Stimulated activated CD8-positive, alpha-beta memory T cell treated with anti-CD3 and anti-CD28 coated beads, Interleukin-2, amount 100 ng/mL, for 1 hour (primary cell): ENCODE measurements around the gene SLCO4A1.
"Not testable (repeated sequence)": the region's sequence is repeated elsewhere in the genome, so short reads cannot be mapped to it uniquely, and the experiment has no call there.

Experiments used
- DNase-seq, 2 donors: peaks; one replicate each; pipeline ENCODE4 v3.0.0-alpha.2; 2020; ENCODE audit warnings: low read depth in 2 of 2

The SLCO4A1 gene

DNA sequence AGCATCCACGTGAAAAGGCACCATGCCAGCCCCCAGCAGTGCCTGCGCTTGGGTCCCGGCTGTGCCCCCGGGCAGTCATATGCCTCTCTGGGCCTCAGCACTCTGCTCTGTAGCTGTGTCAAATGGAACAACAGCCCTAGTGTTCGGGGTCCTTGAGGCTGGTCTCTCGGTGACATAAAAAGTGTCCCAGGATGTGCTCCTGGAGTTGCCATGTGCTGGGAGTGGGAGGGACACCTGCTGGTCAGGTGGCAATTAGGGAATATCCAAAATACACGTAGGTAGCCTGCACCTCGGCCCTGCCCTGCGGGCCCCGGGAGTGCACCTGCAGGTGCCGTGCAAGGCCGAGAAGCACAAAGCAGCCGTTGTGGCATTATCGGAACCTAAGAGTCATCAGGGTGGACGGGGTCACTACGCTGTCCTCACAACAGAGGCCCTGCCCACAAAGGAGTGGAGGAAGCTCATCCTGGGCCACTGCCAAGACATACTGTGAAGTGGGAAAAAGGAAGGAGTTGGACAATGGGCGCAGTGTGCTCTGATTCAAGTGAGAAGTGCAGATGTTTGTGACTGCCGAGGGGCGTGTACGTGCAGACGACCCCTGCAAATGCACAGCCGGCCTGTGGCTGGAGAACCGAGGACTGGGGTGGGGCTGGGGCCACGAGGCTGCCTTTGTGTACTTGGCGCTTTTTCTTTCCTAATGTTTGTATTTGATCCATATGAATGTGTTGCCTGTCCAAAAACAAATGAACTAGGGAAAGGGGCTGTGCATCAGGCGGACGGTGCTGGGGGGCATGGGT, 24.6 kb downstream of the SLCO4A1 start:
- DNase-seq = no peak

DNA sequence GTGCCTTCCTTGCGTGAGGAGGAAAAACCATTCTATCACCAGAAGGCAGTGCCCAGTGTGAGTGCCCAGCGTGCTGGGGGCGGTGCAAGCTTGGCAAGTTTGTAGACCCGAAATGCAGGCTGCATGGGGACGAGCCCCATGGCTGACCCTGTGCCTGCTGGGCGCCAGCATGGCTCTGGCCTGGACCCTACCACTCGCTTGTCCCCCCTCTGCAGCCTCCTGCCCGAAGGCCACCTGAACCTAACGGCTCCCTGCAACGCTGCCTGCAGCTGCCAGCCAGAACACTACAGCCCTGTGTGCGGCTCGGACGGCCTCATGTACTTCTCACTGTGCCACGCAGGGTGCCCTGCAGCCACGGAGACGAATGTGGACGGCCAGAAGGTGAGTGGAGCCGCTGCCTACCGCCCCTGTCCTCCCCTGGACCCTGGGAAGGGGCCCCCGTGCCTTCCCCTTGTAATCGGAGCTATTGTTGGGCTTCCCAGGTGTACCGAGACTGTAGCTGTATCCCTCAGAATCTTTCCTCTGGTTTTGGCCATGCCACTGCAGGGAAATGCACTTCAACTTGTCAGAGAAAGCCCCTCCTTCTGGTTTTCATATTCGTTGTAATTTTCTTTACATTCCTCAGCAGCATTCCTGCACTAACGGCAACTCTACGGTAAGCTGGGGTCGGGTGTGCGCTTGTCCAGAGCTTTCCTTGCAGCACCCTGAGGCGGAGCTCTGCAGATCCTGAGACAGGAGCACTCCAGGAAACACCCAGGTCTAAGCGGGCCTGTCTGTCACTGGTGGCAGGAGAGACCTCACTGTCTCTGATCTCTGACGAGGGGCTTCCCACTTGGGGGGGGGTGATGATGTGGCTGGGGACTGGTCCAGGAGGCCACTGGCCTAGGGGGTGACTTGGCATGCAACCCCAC, 25.5 kb downstream of the SLCO4A1 start:
- no peak for DNase-seq

DNA sequence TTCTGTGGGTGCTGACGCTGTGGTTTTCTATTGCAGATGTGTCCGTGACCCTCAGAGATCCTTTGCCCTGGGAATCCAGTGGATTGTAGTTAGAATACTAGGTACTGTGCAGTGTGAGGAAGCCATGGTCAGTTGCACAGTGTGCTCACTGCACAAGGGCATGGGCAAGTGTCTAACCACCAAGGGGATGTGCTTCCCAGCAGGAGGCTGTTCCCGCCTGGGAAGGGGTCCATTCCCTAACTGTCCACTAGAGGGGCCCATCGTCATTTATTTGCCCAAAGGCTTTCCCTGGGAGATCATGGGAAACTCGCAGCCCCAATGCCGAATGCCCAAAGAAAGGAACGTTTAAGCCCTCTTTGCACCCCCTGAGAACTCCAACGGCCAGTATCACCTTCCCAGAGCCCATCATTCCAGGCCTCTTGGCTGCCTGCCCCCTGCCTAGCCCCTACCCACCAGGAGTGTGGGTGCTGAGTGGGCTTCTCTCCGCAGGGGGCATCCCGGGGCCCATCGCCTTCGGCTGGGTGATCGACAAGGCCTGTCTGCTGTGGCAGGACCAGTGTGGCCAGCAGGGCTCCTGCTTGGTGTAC, 26.2 kb downstream of the SLCO4A1 start:
- peak in 1 of 2 donors; percentile 30 for DNase-seq

DNA sequence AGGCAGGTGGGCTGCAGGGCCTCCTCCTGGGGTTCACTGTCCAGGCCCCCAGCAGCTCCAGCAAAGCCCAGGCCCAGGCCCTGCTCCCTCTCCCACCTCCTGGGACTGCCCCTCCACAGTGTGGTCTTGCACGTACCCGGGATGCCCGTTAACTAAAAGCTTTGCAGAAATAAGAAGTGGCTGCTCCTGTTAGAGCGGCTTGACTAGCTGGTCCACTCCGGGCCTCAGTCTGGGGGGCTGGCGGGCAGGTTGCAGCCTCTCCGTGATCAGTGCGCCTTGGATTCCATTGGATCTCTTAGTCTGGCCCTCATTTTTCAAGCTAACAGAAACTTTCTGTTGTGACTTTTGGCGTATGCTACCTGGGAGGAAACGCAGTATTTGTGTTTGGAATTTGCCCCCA, 26.9 kb downstream of the SLCO4A1 start:
- DNase-seq = no peak

DNA sequence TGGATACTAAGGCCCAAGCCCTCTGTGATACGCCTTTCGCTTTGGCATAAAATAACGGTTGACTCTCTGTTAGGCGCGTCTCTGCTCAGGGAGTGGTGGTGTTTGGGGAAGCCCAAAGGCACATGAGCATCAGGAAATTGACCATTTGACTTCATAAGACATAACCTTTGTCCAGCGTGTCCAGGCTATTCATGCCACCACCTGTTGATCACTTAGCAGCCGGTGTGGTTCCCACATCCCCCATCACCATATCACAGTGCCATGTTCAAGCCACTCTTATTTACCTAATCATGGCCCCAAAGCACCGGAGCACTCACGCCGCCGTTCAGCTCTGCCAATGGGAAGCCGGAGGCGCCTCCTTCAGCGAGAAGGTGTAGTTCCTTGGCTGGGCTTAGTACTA, 27.9 kb downstream of the SLCO4A1 start:
- no peak for DNase-seq

DNA sequence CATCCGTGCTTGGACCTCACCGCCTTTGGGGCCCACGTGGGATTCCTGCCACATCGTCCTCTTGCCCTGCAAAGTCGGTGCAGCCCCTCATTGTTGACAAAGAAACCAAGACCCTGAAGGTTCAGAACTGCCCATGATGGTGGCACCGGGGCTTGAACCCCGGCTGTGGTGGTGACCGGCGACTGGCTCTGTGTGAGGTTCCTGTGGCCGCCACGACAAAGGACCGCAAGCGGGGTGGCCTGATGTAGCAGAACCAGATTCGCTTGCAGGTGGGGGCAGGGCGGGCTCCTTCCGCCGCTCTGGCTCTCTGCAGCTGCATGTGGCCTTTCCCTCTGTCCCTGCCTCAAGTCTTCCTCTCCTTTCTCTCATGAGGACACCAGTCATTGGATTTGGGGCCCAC, 28.7 kb downstream of the SLCO4A1 start:
- no peak for DNase-seq

DNA sequence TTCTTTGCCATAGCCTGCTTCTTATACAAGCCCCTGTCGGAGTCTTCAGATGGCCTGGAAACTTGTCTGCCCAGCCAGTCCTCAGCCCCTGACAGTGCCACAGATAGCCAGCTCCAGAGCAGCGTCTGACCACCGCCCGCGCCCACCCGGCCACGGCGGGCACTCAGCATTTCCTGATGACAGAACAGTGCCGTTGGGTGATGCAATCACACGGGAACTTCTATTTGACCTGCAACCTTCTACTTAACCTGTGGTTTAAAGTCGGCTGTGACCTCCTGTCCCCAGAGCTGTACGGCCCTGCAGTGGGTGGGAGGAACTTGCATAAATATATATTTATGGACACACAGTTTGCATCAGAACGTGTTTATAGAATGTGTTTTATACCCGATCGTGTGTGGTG, 29.5 kb downstream of the SLCO4A1 start:
- DNase-seq = no peak

DNA sequence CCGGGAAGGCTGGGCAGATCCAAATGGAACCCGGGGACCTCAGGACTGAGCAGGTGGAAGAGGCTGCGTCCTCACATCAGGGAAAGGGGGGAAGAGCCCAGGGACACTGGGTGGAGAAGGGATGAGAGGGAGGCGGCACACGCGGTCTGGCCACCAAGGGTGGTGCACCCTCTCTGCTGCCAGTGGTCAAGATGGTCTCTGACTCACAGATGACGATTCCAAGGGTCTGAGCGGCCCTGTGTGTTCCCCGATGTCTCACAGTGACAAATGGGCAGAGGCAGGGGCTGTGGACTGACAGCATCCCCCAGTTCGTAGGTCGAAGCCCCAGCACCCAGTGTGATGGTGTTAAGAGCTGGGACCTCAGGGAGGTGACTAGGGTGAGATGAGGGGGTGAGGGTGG, 32.1 kb downstream of the SLCO4A1 start:
- DNase-seq = no peak

DNA sequence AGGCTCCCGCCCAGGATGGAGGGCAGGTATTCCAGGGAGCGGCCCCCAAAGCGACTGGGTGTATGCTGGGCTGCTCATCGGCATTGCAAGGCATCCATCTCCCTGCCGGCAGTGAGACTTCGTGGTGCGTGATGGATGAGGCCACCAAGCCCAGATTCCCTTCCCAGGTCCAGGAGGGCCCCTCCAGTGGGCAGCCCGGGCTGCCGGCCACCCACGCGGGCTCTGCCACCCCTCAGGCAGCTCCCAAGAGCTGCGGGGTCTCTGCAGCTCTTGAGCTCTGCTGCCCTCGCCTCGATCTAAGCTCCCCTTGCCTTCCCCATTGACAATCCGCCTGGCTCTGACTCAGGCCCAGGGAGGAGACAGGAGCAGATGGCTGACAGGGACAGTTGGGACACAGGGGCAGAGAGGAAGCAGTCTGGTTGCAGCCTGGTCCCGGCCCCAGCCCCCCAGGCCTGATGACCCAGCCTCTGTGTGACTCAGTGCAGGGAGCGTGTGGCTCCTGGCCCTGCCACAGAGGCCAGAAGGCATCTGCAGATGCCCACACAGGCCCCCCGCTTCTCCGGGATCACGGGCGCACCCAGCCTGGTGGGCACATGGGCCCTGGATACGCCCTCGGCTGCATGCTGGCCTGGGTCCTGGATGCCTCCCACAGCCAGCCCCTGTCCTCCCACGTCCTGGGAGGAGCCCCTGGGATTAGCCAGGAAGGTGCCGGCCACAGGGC, 33.0 kb downstream of the SLCO4A1 start:
- DNase-seq = no peak

DNA sequence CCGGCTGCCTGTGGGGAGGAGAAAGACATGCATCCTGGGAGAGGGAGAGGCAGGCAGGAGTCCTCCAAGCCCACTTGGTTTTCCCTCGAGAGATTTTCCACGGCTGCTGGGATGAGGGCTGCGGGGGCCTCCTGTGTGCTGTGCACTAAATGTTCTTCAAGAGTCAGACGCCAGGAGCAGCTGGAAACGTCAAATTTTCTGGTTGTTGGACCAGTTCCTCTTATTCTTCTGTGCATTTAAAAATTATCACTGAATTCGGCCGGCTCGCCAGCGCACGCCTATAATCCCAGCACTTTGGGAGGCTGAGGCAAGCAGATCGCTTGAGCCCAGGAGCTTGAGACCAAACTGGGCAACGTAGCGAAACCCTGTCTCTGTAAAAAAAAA, 33.6 kb downstream of the SLCO4A1 start:
- DNase-seq = no peak

DNA sequence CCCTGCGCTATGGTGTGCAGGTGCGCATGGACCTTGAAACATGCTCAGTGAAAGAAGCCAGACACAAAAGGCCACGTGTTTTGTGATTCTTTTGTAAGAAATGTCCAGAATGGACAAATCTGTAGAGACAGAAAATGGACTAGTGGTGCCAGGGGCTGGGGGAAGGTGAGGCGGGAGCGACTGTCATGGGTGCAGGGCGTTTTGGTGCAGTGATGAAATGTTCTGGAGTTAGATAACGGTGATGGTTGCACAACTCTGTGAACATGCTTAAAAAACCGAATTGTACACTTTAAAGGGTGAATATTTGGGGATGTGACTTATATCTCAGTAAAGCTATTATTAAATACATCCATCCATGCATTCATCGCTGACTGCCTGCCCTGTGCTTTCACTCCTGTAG, 34.7 kb downstream of the SLCO4A1 start:
- DNase-seq = no peak

DNA sequence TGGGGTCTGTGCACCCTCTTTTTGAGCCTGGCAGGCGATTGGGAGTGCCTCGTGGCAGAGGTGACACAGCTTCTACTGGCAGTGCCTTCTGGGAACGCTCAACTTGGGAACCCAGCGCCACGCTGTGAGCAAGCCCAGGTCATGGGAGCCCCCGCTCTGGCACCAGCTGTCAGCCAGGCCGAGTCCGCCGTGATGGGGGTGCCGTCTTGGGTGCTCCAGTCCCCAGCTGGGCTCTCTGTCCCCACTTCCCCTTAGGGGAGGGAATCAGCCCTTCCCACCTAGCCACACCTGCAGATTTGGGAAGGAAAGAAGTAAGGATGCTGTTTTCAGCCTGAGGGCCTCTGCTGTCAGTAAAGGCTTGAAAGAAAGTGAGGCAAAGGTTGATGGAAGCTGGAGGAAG, 35.4 kb downstream of the SLCO4A1 start:
- no peak for DNase-seq

DNA sequence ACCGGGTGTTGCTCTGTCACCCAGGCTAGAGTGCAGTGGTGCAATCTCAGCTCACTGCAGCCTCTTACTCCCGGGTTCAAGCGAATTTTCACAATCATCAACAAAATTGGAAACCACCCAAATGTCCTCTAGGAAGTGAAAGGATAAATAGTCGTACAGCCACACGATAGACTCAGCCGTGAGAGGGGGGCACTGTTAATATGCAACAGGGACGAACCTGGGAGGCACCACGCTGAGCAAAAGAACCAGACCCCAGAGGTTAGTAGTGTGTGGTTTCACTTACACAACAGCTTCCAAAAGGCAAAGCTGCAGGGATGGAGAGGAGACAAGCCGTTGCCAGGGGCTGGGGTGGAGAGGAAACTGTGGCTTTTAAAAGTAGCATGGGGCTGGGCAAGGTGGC, 36.2 kb downstream of the SLCO4A1 start:
- DNase-seq = no peak

DNA sequence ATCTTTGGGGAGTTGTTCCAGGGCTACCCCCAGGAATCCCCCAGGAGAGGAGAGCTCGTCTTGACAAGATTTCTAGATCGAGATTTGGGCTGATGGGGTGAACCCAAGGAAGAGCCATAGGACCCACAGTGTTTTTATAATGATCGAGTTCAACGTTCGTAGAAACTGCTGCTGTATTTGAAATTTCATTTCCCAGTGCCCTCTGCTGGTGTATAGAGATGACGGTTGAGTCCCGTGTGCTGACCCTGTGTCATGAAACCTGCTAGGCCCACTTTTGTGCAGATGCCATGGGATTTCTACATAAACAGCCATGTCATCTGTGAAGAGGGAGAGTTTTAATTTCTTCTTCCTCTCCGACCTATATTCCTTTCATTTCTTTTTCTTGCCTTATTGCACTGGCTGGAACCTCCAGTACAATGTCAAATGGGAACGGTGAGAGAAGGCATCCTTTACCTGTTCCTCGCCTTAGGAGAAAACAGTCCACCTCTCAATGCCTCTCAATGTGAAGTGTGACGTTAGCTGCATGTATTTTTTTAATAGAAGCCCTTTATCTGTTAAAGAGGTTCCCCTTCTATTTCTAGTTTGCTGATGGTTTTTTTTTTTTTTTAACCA, 37.8 kb downstream of the SLCO4A1 start:
- no peak for DNase-seq

DNA sequence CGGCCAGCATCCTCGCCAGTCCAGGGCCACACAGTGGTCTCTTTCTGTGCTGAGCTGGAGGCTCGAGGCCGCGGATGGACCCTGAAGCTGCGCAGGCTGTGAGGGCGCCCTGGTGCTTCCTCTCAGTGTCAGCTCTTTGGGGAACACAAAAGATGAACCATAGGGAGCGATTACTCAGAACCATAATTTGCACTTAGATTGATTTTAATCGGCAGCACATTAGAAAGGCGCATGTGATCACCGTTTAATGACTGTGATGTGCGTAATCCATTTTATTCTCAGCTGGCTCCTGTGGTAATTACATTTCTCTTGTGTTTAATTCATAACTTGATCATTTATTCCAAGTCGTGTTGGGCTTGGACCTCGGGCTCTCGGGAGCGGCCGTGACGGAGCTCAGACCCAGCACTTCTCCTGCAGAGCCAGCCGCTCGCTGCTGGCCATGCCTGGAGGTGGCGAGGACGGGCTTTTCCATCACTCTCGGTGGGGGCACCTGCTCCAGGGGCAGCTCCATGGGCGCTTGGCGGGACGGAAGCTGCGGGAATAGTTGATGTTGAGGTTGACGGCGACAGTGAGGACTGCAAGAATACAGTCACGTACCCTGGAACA, 40.7 kb downstream of the SLCO4A1 start:
- DNase-seq = no peak

DNA sequence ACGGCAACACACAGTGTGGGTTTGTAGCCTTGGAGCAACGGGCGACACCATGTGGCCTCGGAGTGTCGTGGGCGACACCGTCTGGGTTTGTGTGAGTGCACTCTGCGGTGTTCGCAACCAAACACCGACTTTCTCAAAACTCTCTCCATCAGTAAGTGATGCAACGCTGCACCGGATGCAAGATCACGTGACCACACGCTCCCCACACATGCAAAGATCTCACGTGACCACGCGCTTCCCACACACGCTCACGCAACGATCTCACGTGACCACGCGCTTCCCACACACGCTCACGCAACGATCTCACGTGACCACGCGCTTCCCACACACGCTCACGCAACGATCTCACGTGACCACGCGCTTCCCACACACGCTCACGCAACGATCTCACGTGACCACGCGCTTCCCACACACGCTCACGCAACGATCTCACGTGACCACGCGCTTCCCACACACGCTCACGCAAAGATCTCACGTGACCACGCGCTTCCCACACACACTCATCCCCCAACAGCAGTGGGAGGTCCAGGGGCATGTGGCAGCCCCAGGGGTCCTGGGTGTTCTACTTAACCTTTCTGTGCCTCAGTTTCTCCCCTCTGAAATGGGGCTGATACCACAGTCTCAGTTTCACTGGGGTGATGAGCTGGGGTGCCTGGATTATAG, 41.5 kb downstream of the SLCO4A1 start:
- DNase-seq = not testable (repeated sequence)

DNA sequence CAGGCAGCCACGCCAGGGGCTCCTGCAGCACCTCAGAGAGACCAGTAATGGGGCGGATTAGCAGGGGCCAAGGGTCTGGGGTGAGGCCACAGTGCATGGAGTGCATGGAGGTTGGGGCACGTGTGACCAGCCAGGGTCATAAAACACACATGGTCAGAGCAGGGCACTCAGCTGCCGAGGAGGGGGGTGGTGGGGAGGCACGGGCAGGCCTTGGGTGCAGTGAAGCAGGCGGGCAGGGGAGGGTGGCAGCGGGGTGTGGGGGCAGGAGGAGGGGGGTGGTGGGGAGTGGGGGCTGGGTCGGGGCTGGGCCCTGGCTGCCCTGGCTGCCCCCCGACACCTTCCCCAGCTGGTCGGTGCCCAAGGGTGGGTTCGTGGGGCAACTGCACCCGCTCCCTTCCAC, 42.7 kb downstream of the SLCO4A1 start:
- no peak for DNase-seq

DNA sequence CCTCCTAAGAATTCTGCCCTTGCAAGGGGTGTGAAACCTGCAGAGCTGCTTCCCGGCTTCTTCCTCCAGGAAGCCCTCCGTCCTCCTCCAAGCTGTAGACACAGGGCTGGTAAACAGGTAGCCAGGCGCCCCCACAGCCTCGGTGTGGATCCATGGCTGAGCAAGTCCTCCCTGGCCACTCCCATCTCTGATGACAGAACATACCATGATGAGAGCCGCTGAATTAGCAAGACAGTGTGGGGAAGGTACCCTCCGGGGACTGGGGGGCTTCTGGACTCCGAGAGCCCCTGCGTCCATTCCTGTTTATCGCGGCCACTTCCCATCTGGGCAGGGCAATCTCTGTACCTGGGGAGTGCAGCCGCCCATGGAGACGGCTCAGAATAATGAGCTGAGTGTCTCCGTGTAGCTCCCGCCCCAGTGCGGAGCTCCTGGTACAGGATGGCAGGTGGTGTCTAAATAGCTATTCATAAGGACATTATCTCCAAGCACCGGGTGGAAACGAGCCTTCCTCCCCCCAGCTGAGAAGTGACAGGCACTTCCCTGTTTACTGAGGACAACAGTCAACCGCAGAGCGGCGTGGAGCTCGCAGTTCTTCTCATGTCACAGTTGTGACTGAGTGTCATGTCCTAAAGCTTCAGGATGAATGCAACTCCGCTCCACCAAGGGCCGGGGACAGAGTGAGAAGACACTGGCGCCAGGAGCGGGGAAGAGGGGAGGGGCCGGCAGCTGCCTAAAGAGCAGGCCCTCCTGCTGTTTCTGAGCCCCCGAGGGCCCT, 43.7 kb downstream of the SLCO4A1 start:
- no peak for DNase-seq

DNA sequence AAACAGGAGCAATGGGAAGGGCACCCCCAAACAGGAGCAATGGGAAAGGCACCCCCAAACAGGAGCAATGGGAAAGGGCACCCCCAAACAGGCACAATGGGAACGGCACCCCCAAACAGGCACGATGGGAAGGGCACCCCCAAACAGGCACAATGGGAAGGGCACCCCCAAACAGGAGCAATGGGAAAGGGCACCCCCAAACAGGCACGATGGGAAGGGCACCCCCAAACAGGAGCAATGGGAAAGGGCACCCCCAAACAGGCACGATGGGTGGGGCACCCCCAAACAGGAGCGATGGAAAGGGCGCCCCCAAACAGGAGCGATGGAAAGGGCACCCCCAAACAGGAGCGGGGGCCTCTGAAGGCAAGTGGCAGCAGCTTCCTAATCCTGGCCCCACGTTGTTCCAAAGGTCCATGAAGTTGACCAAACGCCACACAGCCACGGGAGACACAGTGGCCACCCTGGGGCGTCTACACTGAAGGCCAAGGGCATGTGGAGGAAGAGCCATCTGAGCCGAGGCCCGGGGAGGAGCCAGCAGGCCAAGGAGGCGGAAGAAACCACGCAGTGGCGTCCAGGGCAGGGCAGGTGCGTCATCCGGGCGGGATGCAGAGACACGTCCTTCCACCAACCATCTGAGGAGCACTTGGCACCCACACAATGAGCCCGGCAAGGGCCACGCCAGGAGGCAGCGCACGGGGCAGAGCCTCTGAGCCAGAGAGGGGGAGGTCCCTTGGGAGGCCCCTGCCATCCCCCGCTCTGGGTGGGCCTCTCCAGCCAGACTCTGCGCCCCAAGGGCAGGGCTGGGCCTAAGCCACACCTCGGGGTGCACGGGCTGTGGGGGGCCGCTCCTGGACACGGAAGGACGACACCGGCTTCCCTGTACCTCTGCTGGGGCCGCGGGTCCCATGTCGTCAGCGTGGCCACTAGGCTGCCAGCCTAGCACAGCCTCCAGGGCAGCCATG, 44.8 kb downstream of the SLCO4A1 start:
- no peak for DNase-seq
